Endothelial cell of umbilical vein (primary cell): ENCODE data around the gene TAF10.

Source experiments
- EZH2 ChIP-seq: IDR thresholded peaks from 2 replicates; pipeline ENCODE4 v1.6.1; 2012; ENCODE audit warnings: borderline replicate concordance, low read depth, mild to moderate bottlenecking, moderate library complexity, low read length, inconsistent platforms; ENCODE audit not compliant: severe bottlenecking
- FOS ChIP-seq: IDR thresholded peaks from 2 replicates; pipeline ENCODE4 v1.6.1; 2011; ENCODE audit warnings: mild to moderate bottlenecking, low read length, moderate library complexity, borderline replicate concordance; ENCODE audit not compliant: insufficient read depth
- GATA2 ChIP-seq: IDR thresholded peaks from 2 replicates; pipeline ENCODE4 v1.7.0; 2011; ENCODE audit warnings: low read depth, mild to moderate bottlenecking, moderate library complexity, mixed read lengths, low read length; ENCODE audit not compliant: insufficient read length, insufficient read depth
- JUN ChIP-seq: IDR thresholded peaks from 2 replicates; pipeline ENCODE4 v1.6.1; 2011; ENCODE audit warnings: borderline replicate concordance, low read depth; ENCODE audit not compliant: insufficient read length, insufficient read depth
- MYC ChIP-seq: IDR thresholded peaks from one replicate; pipeline ENCODE4 v1.6.1; 2011; ENCODE audit warnings: mild to moderate bottlenecking, low read depth, low read length
- POLR2A ChIP-seq: IDR thresholded peaks from 2 replicates; pipeline ENCODE4 v1.6.1; 2012; ENCODE audit warnings: low read depth, mild to moderate bottlenecking, control low read depth, low read length
- POLR2AphosphoS5 ChIP-seq: IDR thresholded peaks from 2 replicates; pipeline ENCODE4 v1.6.1; 2012; ENCODE audit warnings: low read depth, mild to moderate bottlenecking, control low read depth, low read length, moderate library complexity; ENCODE audit not compliant: insufficient read depth
- TF ChIP-seq, protein P1 (sequence below), 2 donors: IDR thresholded peaks; 1 replicate in 1 of 2; 2 replicates in 1 of 2; pipeline ENCODE4 v1.5.1; 2011; ENCODE audit warnings: low read length in 2 of 2, mild to moderate bottlenecking in 2 of 2, moderate library complexity in 2 of 2, control low read depth in 1 of 2, inconsistent platforms in 1 of 2, low read depth in 1 of 2; ENCODE audit not compliant: insufficient read depth in 1 of 2; ENCODE audit errors: extremely low read depth in 1 of 2
- TF ChIP-seq, protein P2 (sequence below): IDR thresholded peaks from 2 replicates; pipeline ENCODE4 v1.6.1; 2011; ENCODE audit not compliant: insufficient read depth, insufficient read length

DNA sequence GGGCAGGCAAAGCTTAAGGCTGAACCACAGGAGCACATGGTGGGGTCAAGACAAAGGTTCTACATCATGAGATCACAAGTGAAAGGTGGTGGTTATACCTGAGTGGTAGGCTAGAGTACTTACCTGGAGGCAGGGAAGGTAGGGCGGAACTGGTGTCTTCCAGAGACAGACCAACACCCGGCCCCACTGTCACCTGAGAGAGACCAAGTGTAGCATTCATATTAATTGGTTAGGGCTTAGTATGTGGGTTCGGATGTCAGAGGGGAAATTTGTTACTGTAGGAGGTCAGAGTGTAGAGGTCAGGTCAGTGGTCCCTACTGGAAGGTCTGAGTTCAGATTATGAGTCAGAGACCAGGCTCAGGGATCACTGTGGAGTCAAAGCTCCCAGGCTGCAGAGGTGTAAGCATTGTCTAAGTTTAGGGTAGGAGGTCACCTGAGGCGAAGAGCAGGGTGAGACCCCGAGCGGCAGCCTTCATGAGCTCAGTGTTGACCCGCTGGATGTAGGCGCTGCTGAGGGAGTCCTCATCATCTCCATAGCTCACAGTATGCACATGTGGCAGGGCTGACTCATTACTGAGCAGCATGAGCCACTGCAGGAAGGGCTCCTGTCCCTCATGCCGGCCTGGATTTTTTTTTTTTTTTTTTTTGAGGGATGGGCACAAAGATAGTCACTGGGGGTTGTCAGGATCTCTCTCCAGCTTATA lies 4.0 kb upstream of the TAF10 start:
- TF ChIP-seq EZH2 (no peak), POLR2A (no peak), JUN (no peak), POLR2AphosphoS5 (no peak), GATA2 (no peak), MYC (no peak), FOS (peak; percentile 35)
- TF ChIP-seq, protein P1, sequence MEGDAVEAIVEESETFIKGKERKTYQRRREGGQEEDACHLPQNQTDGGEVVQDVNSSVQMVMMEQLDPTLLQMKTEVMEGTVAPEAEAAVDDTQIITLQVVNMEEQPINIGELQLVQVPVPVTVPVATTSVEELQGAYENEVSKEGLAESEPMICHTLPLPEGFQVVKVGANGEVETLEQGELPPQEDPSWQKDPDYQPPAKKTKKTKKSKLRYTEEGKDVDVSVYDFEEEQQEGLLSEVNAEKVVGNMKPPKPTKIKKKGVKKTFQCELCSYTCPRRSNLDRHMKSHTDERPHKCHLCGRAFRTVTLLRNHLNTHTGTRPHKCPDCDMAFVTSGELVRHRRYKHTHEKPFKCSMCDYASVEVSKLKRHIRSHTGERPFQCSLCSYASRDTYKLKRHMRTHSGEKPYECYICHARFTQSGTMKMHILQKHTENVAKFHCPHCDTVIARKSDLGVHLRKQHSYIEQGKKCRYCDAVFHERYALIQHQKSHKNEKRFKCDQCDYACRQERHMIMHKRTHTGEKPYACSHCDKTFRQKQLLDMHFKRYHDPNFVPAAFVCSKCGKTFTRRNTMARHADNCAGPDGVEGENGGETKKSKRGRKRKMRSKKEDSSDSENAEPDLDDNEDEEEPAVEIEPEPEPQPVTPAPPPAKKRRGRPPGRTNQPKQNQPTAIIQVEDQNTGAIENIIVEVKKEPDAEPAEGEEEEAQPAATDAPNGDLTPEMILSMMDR (IDR thresholded peaks at IDR 0.05; ENCODE audit: extremely low read depth in 1 of 2, insufficient read depth in 1 of 2, low read depth in 1 of 2, low read length in 2 of 2), result no peak
- TF ChIP-seq, protein P2, sequence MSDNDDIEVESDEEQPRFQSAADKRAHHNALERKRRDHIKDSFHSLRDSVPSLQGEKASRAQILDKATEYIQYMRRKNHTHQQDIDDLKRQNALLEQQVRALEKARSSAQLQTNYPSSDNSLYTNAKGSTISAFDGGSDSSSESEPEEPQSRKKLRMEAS, result no peak
